Head of caudate nucleus (tissue), 42 donors: ENCODE measurements around the gene CTBP2.
A peak's percentile ranks its signal among the peaks of the same experiment; 100 is the strongest.
"Not testable (repeated sequence)": the region's sequence is repeated elsewhere in the genome, so short reads cannot be mapped to it uniquely, and the experiment has no call there.

Experiments used
- DNase-seq, 42 donors: peaks; one replicate each; pipeline versions ENCODE4 v3.0.0 to v3.0.0-alpha.2; 2020 to 2021; ENCODE audit warnings: mixed read lengths in 7 of 42
- intact Hi-C: fragments of 100-400 bp; cut with DNase I; formaldehyde crosslinking; loops from one replicate; pipeline ENCODE4 v1.15.0; 2022

The CTBP2 gene

GRCh38 chr10:125187238-125188194, 27.2 kb upstream of the CTBP2 start:
- intact Hi-C loops: no loop called here
- DNase-seq: peak in 3 of 42 donors; percentile 11 to 20 (median 17)

- intact Hi-C loops: no loop called here
Measured at GRCh38 chr10:125186431-125187170, 26.2 kb upstream of the CTBP2 start.

GRCh38 chr10:125179107-125179506, 18.7 kb upstream of the CTBP2 start:
- intact Hi-C loops, DNase-seq: not testable (repeated sequence)

More at GRCh38 chr10:125186431-125187170, 26.2 kb upstream of the CTBP2 start:
- peak in 6 of 42 donors; percentile 6 to 38 (median 18) for DNase-seq

- DNase-seq: peak in 2 of 42 donors; percentile 15 to 22
- intact Hi-C loops: no loop called here
Measured at GRCh38 chr10:125177641-125178640, 17.6 kb upstream of the CTBP2 start.

GRCh38 chr10:125175807-125176206, 15.4 kb upstream of the CTBP2 start:
- intact Hi-C loops: no loop called here
- DNase-seq: peak in 1 of 42 donors; percentile 4

- peak in 3 of 42 donors; percentile 3 to 24 (median 15) for DNase-seq
Measured at GRCh38 chr10:125174360-125174759, 14.0 kb upstream of the CTBP2 start.

GRCh38 chr10:125172694-125173093, 12.3 kb upstream of the CTBP2 start:
- intact Hi-C loops: no loop called here
- peak in 2 of 42 donors; percentile 12 to 14 for DNase-seq

More at GRCh38 chr10:125174360-125174759, 14.0 kb upstream of the CTBP2 start:
- intact Hi-C loops: no loop called here

- intact Hi-C loops: no loop called here
- peak in 2 of 42 donors; percentile 6 to 12 for DNase-seq
Measured at GRCh38 chr10:125171402-125172306, 11.3 kb upstream of the CTBP2 start.

- intact Hi-C loops: no loop called here
- DNase-seq: peak in 1 of 42 donors; percentile 16
Measured at GRCh38 chr10:125169915-125170314, 9.6 kb upstream of the CTBP2 start.

- intact Hi-C loops: no loop called here
- no peak for DNase-seq
Measured at GRCh38 chr10:125169279-125169678, 8.9 kb upstream of the CTBP2 start.

- intact Hi-C loops: no loop called here
- peak in 4 of 42 donors; percentile 4 to 14 (median 8) for DNase-seq
Measured at GRCh38 chr10:125166658-125167057, 6.3 kb upstream of the CTBP2 start.

- intact Hi-C loops: no loop called here
- peak in 5 of 42 donors; percentile 2 to 23 (median 10) for DNase-seq
Measured at GRCh38 chr10:125165584-125166573, 5.5 kb upstream of the CTBP2 start.

GRCh38 chr10:125164421-125164820, 4.1 kb upstream of the CTBP2 start:
- intact Hi-C loops: no loop called here
- DNase-seq: peak in 1 of 42 donors; percentile 2

GRCh38 chr10:125163803-125164202, 3.4 kb upstream of the CTBP2 start:
- peak in 1 of 42 donors; percentile 3 for DNase-seq

GRCh38 chr10:125163312-125163711, 2.9 kb upstream of the CTBP2 start:
- intact Hi-C loops: not testable (repeated sequence)
- DNase-seq: peak in 6 of 42 donors; percentile 4 to 20 (median 10)

More at GRCh38 chr10:125163803-125164202, 3.4 kb upstream of the CTBP2 start:
- intact Hi-C loops: no loop called here
